Panc1 (cell line): ENCODE results near the gene ALOX5AP. TPM values are rescaled to one million over a fixed set of nuclear protein-coding genes. Genes with fewer than 3 reads are reported as not detected.

Source experiments
- ATAC-seq: fragments of 200-7000 bp; cut with Tn5 transposase; 2 replicates; pipeline ENCODE4 v1.9.1; 2020; ENCODE audit warnings: mild to moderate bottlenecking, moderate library complexity
- BruUV-seq: library from RNA; stranded (reverse); fragments of 400-500 nt; replicated peaks from 2 replicates; lab custom pipeline; 2021; lab: Mats Ljungman, UMichigan
- CTCF ChIA-PET: fragments of 300-600 bp; sonication (Branson Sonifier 250); formaldehyde crosslinking; loops from one replicate; lab custom pipeline; 2022; ENCODE audit warnings: antibody characterized with exemption; lab: Charles Lee
- POLR2A ChIA-PET: fragments of 300-600 bp; sonication (Branson Sonifier 250); formaldehyde crosslinking; loops from one replicate; lab custom pipeline; 2022; ENCODE audit warnings: antibody characterized with exemption; lab: Charles Lee
- DNase-seq: peaks from one replicate; pipeline ENCODE4 v3.0.0-alpha.2; 2010; ENCODE audit warnings: low read depth, low spot score
- H3K27ac ChIP-seq: 2 replicates; pipeline ENCODE4 v1.5.1; 2011; ENCODE audit warnings: mild to moderate bottlenecking, low read length, inconsistent platforms
- H3K27me3 ChIP-seq: fragments of 200-500 bp; sonication (Bioruptor generic); 2 replicates; pipeline ENCODE4 v1.6.0; 2014; ENCODE audit warnings: low read length, inconsistent platforms; ENCODE audit not compliant: control insufficient read depth, insufficient read depth
- H3K36me3 ChIP-seq: fragments of 200-500 bp; sonication (Bioruptor generic); 2 replicates; pipeline ENCODE4 v1.5.1; 2014; ENCODE audit warnings: inconsistent platforms, mild to moderate bottlenecking, low read length, moderate library complexity; ENCODE audit not compliant: control insufficient read depth, insufficient read depth
- H3K4me1 ChIP-seq: 2 replicates; pipeline ENCODE4 v1.5.1; 2011; ENCODE audit warnings: inconsistent platforms, mild to moderate bottlenecking, low read length, moderate library complexity; ENCODE audit not compliant: control insufficient read depth, insufficient read depth
- H3K4me3 ChIP-seq, 2 experiments: 2 replicates each; pipeline ENCODE4 v1.5.1; 2011 to 2012; ENCODE audit warnings: low read depth in 2 of 2, low read length in 2 of 2, mild to moderate bottlenecking in 2 of 2, inconsistent platforms in 1 of 2, moderate library complexity in 1 of 2
- H3K9me3 ChIP-seq: fragments of 200-500 bp; sonication (Bioruptor generic); 2 replicates; pipeline ENCODE4 v1.5.1; 2014; ENCODE audit warnings: low read depth, mild to moderate bottlenecking, inconsistent platforms, low read length, moderate library complexity; ENCODE audit not compliant: control insufficient read depth, insufficient read depth
- CTCF ChIP-seq: fragments of 450-650 bp; IDR thresholded peaks from 2 replicates; pipeline ENCODE4 v1.5.1; 2017; ENCODE audit warnings: mild to moderate bottlenecking
- POLR2AphosphoS5 ChIP-seq: IDR thresholded peaks from 2 replicates; pipeline ENCODE4 v1.6.1; 2012; ENCODE audit warnings: mild to moderate bottlenecking, low read depth, low read length, moderate library complexity
- REST ChIP-seq, 2 experiments: IDR thresholded peaks; 2 replicates each; pipeline ENCODE4 v1.6.1; 2011 to 2012; ENCODE audit warnings: low read depth in 2 of 2, control low read depth in 1 of 2, low read length in 1 of 2, mild to moderate bottlenecking in 1 of 2, moderate library complexity in 1 of 2; ENCODE audit not compliant: insufficient read depth in 1 of 2
- SIN3A ChIP-seq: IDR thresholded peaks from 2 replicates; pipeline ENCODE4 v1.6.1; 2012; ENCODE audit warnings: low read depth, mild to moderate bottlenecking, low read length, moderate library complexity, borderline replicate concordance; ENCODE audit not compliant: insufficient read depth
- TCF7L2 ChIP-seq: IDR thresholded peaks from 2 replicates; pipeline ENCODE4 v1.6.1; 2011; ENCODE audit warnings: mild to moderate bottlenecking, low read depth, low read length, inconsistent platforms
- in situ Hi-C: cut with HindIII; loops from 2 replicates; pipeline ENCODE4 v1.10.0; 2016; ENCODE audit warnings: low sequenced_read_pairs, low pct_unique_long_range_greater_than_20kb
- intact Hi-C: fragments of 100-400 bp; cut with micrococcal nuclease; formaldehyde crosslinking; loops from one replicate; pipeline ENCODE4 v1.10.0; 2022; ENCODE audit not compliant: unreplicated experiment
- total RNA-seq: library from RNA; stranded (reverse); gene quantifications from one replicate; pipeline ENCODE4 v1.2.1, GENCODE V29; 2021; ENCODE audit not compliant: unreplicated experiment

Gene ALOX5AP
- total RNA-seq, 1 experiment from 2014 or later: 2.1 TPM

- in situ Hi-C loops (no loop called here), intact Hi-C loops (no loop called here)
- no peaks in the 10 kb centered on the region for H3K36me3 ChIP-seq
- H3K4me3 ChIP-seq: no peak overlapping the region
- no peaks in the 10 kb centered on the region for H3K4me1 ChIP-seq
- BruUV-seq: no TSS peak
- DNase-seq (no peak), ATAC-seq (no peak)
- ChIA-PET POLR2A (no interaction called here), CTCF (interaction anchor here (0.5 kb wide), 1 partner anchor 95 kb away, joined by 3 read pairs; no protein-coding TSS in a partner anchor)
- H3K27me3 ChIP-seq: no peaks in the 10 kb centered on the region
- no peaks in the 10 kb centered on the region for H3K9me3 ChIP-seq
- no peak for TF ChIP-seq SIN3A
- TF ChIP-seq TCF7L2: no peak
- no peak for TF ChIP-seq REST (IDR thresholded peaks at IDR 0.05; ENCODE audit: insufficient read depth in 1 of 2, low read depth in 2 of 2, low read length in 1 of 2)
- no peak for TF ChIP-seq POLR2AphosphoS5
- H3K27ac ChIP-seq: no peak overlapping the region; the same call in 1 of the 2 replicates
These were observed 38.2 kb downstream of the ALOX5AP start for GRCh38 chr13:30773561-30773960.

GRCh38 chr13:30774214-30774730 lies 38.9 kb downstream of the ALOX5AP start:
- no peaks in the 10 kb centered on the region for H3K27me3 ChIP-seq
- H3K4me1 ChIP-seq: no peaks in the 10 kb centered on the region
- ChIA-PET POLR2A (interaction anchor here (0.5 kb wide), 1 partner anchor 81 kb away, joined by 6 read pairs; no protein-coding TSS in a partner anchor), CTCF (no interaction called here)
- H3K9me3 ChIP-seq: no peaks in the 10 kb centered on the region
- no peaks in the 10 kb centered on the region for H3K36me3 ChIP-seq
- intact Hi-C loops (no loop called here), in situ Hi-C loops (no loop called here)
- ATAC-seq: no peak
- no peak overlapping the region for H3K4me3 ChIP-seq
- no peak for DNase-seq
- TF ChIP-seq TCF7L2 (no peak), SIN3A (no peak), REST (IDR thresholded peaks at IDR 0.05; ENCODE audit: insufficient read depth in 1 of 2, low read depth in 2 of 2, low read length in 1 of 2) (no peak), POLR2AphosphoS5 (no peak), CTCF (no peak)
- H3K27ac ChIP-seq: no peak overlapping the region; the same call in 1 of the 2 replicates
- BruUV-seq: no TSS peak
